NCI-H2196 (cell line): ENCODE data around the gene UNKL.

ENCODE experiments used
- DNase-seq: peaks from one replicate; lab custom pipeline; 2025; ENCODE audit not compliant: unreplicated experiment; lab: John Stamatoyannopoulos, UW

The UNKL gene

GRCh38 chr16:1414532-1415260, at the start of gene UNKL:
UNKL (minus strand) TSS chr16:1414704; CDS start chr16:1414691, 13 bp downstream.
- DNase-seq, result peak; percentile 68

- DNase-seq, result no peak
Measured at GRCh38 chr16:1461146-1461545, 46.6 kb upstream of the UNKL start.

- no peak for DNase-seq
Measured at GRCh38 chr16:1460602-1461138, 46.2 kb upstream of the UNKL start.

- no peak for DNase-seq
Measured at GRCh38 chr16:1459967-1460366, 45.5 kb upstream of the UNKL start.

GRCh38 chr16:1458977-1459341, 44.5 kb upstream of the UNKL start:
- no peak for DNase-seq

GRCh38 chr16:1458336-1458976, 44.0 kb upstream of the UNKL start:
- DNase-seq, result no peak

- DNase-seq, result no peak
Measured at GRCh38 chr16:1457489-1458245, 43.2 kb upstream of the UNKL start.

- no peak for DNase-seq
Measured at GRCh38 chr16:1456951-1457350, 42.4 kb upstream of the UNKL start.

GRCh38 chr16:1455190-1456171, 41.0 kb upstream of the UNKL start:
- DNase-seq, result no peak

GRCh38 chr16:1454561-1454960, 40.1 kb upstream of the UNKL start:
- DNase-seq, result no peak

GRCh38 chr16:1453316-1453715, 38.8 kb upstream of the UNKL start:
- no peak for DNase-seq

GRCh38 chr16:1452530-1452929, 38.0 kb upstream of the UNKL start:
- no peak for DNase-seq

- DNase-seq, result no peak
Measured at GRCh38 chr16:1451702-1452392, 37.3 kb upstream of the UNKL start.

GRCh38 chr16:1450841-1451240, 36.3 kb upstream of the UNKL start:
- no peak for DNase-seq

GRCh38 chr16:1450218-1450617, 35.7 kb upstream of the UNKL start:
- no peak for DNase-seq

GRCh38 chr16:1449201-1449788, 34.8 kb upstream of the UNKL start:
- DNase-seq, result no peak

GRCh38 chr16:1448536-1449116, 34.1 kb upstream of the UNKL start:
- DNase-seq, result no peak

- no peak for DNase-seq
Measured at GRCh38 chr16:1447965-1448364, 33.5 kb upstream of the UNKL start.
